IMR-90 (cell line): ENCODE data around the gene RABEP2.

Experiments
- BHLHE40 ChIP-seq: fragments of 150-350 bp; IDR thresholded peaks from 2 replicates; pipeline ENCODE4 v1.6.1; 2016; ENCODE audit warnings: mild to moderate bottlenecking, low read depth, low read length
- CEBPB ChIP-seq: IDR thresholded peaks from 2 replicates; pipeline ENCODE4 v1.6.1; 2012; ENCODE audit warnings: low read depth, low read length, improper control_type of control experiment
- CHD1 ChIP-seq: IDR thresholded peaks from 2 replicates; pipeline ENCODE4 v1.6.1; 2012; ENCODE audit warnings: low read depth, low read length, improper control_type of control experiment
- MXI1 ChIP-seq: IDR thresholded peaks from 2 replicates; pipeline ENCODE4 v1.6.1; 2012; ENCODE audit warnings: low read depth, mild to moderate bottlenecking, low read length, moderate library complexity, borderline replicate concordance
- POLR2A ChIP-seq: IDR thresholded peaks from 2 replicates; pipeline ENCODE4 v1.6.1; 2012; ENCODE audit warnings: mild to moderate bottlenecking, low read depth, low read length
- SMC3 ChIP-seq: fragments of 150-350 bp; IDR thresholded peaks from 2 replicates; pipeline ENCODE4 v1.6.1; 2016; ENCODE audit warnings: low read depth, mild to moderate bottlenecking, antibody characterized with exemption, low read length, moderate library complexity
- TF ChIP-seq, protein P1 (sequence below): conservative IDR thresholded peaks from 2 replicates; pipeline ENCODE4 v1.5.1; 2012; ENCODE audit warnings: mild to moderate bottlenecking, low read depth, low read length, improper control_type of control experiment

DNA sequence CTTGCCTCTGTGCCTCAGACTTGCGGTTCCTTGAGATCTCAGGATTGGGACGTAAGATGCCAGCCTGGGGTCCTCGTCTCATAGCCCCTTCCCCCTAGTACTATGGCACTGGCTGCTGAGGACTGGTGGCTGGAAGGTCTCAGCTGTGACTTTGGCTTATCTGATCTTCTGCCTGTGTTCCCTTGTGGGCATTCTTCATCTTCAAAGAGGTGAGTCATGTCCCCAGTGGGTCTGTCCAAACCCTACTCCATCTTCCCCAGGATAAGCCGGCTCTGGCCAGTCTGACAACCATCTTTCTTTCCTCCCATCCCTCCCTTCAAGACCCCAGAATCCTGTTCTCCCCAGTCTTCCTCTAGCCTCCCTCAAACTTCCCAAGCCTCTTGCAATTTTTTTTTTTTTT is 10.3 kb upstream of the RABEP2 start:
- TF ChIP-seq, protein P1, sequence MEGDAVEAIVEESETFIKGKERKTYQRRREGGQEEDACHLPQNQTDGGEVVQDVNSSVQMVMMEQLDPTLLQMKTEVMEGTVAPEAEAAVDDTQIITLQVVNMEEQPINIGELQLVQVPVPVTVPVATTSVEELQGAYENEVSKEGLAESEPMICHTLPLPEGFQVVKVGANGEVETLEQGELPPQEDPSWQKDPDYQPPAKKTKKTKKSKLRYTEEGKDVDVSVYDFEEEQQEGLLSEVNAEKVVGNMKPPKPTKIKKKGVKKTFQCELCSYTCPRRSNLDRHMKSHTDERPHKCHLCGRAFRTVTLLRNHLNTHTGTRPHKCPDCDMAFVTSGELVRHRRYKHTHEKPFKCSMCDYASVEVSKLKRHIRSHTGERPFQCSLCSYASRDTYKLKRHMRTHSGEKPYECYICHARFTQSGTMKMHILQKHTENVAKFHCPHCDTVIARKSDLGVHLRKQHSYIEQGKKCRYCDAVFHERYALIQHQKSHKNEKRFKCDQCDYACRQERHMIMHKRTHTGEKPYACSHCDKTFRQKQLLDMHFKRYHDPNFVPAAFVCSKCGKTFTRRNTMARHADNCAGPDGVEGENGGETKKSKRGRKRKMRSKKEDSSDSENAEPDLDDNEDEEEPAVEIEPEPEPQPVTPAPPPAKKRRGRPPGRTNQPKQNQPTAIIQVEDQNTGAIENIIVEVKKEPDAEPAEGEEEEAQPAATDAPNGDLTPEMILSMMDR, result no peak
- no peak for TF ChIP-seq BHLHE40
- no peak for TF ChIP-seq MXI1
- TF ChIP-seq POLR2A, result no peak
- TF ChIP-seq SMC3, result no peak
- TF ChIP-seq CEBPB, result no peak
- TF ChIP-seq CHD1, result no peak
